ENCODE measurements around the gene TGM6. TPM values are rescaled to one million over a fixed set of nuclear protein-coding genes. Genes with fewer than 3 reads are reported as not detected.

The TGM6 gene
- not detected for total RNA-seq

DNA sequence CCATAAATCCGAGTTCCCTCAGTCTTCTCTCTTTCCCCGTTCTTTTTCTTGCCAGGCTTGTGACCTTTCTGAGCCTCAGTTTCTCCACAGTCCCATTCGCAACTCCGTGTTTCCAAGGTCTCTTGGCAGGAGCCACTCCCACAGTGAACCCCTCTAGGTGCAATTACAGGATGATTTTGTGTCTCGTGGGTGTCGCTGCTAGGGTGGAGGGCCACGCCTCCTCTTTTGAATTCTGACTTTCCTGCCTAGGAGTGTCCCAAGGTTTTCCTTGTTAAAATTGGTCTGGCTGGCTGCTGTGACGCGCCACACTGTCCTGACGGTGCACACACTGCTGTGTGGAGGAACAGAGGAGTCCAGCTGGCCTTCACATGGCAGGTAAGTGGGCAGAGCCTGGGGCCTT lies at the start of gene TGM6:
Gene TGM6, plus strand, starts transcription at position 301 of the 400 bp plus-strand sequence. Its CDS starts 68 bp downstream, at position 369.
- Mint-ChIP-seq H3K27me3 (peaks cover 39% of the 10 kb centered on the region), H3K4me3 (no peak within 1 kb of the TSS), H3K4me1 (peaks cover 20% of the 10 kb centered on the region), H3K9me3 (no peaks in the 10 kb centered on the region), H3K36me3 (no peaks in the 10 kb centered on the region), H3K27ac (no peak within 1 kb of the TSS)
- no peak for DNase-seq

DNA sequence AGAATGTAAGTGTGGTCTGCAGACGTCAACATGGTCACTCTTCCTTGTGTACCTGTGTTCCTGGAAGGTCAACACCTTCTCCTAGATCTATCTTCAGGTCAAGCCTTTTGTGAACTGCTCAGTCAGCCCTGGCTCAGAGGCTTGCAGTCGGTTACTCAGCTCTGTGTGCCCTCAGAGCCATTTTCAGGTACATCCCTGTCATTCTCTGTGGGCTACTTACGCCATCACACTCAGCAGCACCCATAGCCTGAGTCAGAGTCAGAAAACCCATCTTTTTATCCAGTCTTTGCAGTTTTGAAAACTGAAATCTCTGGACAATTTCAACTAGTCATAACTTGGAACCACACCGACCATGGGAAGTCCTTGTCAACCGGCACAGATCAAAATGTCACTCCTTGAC lies 49.6 kb upstream of the TGM6 start:
- H3K27me3 Mint-ChIP-seq = peaks cover 9% of the 10 kb centered on the region
- no peak overlapping the region for H3K27ac Mint-ChIP-seq
- H3K9me3 Mint-ChIP-seq = no peaks in the 10 kb centered on the region
- H3K36me3 Mint-ChIP-seq = no peaks in the 10 kb centered on the region
- H3K4me3 Mint-ChIP-seq = no peak overlapping the region
- H3K4me1 Mint-ChIP-seq = no peaks in the 10 kb centered on the region
- DNase-seq = no peak

DNA sequence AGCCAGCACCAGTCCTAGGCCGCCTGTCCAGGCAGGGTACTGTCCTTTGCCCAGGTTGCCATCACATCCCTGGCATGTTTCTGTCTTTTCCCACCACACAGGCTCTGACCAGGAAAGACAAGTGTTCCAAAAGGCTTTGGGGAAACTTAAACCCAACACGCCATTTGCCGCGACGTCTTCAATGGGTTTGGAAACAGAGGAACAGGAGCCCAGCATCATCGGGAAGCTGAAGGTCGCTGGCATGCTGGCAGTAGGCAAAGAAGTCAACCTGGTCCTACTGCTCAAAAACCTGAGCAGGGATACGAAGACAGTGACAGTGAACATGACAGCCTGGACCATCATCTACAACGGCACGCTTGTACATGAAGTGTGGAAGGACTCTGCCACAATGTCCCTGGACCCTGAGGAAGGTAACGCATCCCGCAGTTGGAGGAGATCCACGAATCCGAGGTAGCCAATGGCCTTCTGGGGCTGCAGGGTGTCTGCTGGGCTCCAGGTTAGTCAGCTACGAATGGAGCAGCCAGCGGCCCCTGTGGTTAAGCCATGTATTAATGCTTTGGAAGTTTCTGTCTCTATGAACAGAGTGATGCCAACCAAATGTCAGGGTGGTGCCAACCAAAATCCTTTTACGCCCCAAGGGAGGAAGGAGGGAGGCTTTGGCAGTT lies 48.7 kb upstream of the TGM6 start:
- no peak overlapping the region for H3K27ac Mint-ChIP-seq
- H3K4me3 Mint-ChIP-seq = no peak overlapping the region
- peaks cover 4% of the 10 kb centered on the region for H3K27me3 Mint-ChIP-seq
- DNase-seq = no peak
- no peaks in the 10 kb centered on the region for H3K4me1 Mint-ChIP-seq
- H3K36me3 Mint-ChIP-seq = no peaks in the 10 kb centered on the region
- H3K9me3 Mint-ChIP-seq = no peaks in the 10 kb centered on the region

DNA sequence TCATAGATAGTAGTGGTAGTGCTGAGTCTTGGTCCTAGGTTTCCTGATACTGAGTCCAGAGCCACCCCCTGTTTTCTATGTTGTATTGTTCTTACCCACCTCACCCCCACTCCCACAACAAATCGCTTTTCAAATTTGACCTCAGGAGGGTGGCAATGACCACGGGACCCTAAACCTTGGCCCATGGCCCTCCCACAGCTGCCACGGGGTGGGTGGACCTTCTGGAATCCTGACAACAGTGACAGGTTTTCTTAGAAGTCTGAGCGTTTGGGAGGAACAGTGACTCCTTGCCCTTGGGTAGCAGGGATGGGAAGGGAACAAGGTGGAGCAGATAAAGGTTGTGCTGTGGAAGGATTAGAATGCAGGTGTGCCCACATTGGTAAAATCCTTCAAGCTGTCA lies 48.0 kb upstream of the TGM6 start:
- Mint-ChIP-seq H3K4me3 (no peak overlapping the region), H3K9me3 (no peaks in the 10 kb centered on the region), H3K27ac (no peak overlapping the region), H3K36me3 (no peaks in the 10 kb centered on the region), H3K4me1 (no peaks in the 10 kb centered on the region), H3K27me3 (no peaks in the 10 kb centered on the region)
- DNase-seq = no peak

- H3K27me3 Mint-ChIP-seq = no peaks in the 10 kb centered on the region
- no peak for DNase-seq
- H3K36me3 Mint-ChIP-seq = no peaks in the 10 kb centered on the region
- no peaks in the 10 kb centered on the region for H3K4me1 Mint-ChIP-seq
- H3K4me3 Mint-ChIP-seq = no peak overlapping the region
- no peak overlapping the region for H3K27ac Mint-ChIP-seq
- H3K9me3 Mint-ChIP-seq = no peaks in the 10 kb centered on the region
These were observed 46.9 kb upstream of the TGM6 start for GRCh38 chr20:2333821-2334220.

DNA sequence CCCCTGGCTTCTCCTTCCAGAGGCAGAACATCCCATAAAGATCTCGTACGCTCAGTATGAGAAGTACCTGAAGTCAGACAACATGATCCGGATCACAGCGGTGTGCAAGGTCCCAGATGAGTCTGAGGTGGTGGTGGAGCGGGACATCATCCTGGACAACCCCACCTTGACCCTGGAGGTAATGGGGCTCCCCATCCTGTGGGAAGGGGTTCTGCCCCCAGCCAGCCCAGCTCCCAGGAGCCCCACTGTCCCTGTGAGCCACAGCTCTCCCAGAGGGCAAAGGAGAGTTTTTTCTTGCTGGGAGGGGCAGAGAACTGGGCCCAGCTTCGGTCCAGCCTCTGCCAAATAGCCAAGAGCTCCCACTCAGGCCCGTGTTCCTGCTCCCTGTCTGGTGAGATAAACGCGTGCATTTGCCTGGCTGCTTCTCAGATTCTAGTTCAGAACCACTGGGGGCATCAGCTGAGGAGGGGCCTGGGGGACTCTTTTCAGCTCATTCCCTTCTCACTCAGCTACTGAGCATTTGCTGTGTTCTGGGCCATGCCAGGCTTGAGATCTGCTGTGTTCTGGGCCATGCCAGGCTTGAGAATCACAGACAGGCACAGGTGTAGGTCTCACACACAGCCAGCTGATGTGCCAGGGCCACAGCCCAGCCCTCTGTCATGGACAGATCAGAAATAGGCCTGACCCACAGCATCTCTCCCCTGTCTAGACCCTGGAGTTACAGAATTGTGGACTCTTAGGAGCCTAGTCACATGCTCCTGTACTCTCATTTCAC lies 45.4 kb upstream of the TGM6 start:
- no peaks in the 10 kb centered on the region for H3K4me1 Mint-ChIP-seq
- no peak overlapping the region for H3K27ac Mint-ChIP-seq
- DNase-seq = no peak
- no peaks in the 10 kb centered on the region for H3K9me3 Mint-ChIP-seq
- H3K36me3 Mint-ChIP-seq = no peaks in the 10 kb centered on the region
- H3K27me3 Mint-ChIP-seq = no peaks in the 10 kb centered on the region
- H3K4me3 Mint-ChIP-seq = no peak overlapping the region

DNA sequence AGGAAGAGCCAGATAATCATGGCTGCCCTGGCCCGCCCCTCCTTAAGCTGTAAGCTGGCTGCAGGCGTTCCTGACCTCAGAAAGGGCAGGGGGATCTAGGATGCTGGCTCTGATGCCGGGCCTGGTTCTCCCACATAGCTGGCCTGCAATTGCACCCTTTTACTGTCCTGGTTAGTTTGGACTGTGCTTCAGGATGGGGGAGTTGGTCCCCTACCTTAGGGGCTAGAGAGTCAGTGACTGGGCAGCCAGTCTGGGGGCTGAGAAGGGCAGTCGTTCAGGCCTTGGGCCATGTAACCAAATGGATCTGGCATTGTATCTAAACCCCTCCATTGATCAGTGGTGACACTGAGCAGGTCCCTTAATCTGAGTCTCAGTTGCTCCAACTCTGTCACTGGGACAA lies 44.2 kb upstream of the TGM6 start:
- no peaks in the 10 kb centered on the region for H3K9me3 Mint-ChIP-seq
- no peaks in the 10 kb centered on the region for H3K36me3 Mint-ChIP-seq
- DNase-seq = no peak
- H3K4me3 Mint-ChIP-seq = no peak overlapping the region
- H3K27ac Mint-ChIP-seq = no peak overlapping the region
- H3K27me3 Mint-ChIP-seq = no peaks in the 10 kb centered on the region
- H3K4me1 Mint-ChIP-seq = no peaks in the 10 kb centered on the region

GRCh38 chr20:2337142-2337541 lies 43.6 kb upstream of the TGM6 start:
- Mint-ChIP-seq H3K36me3 (no peaks in the 10 kb centered on the region), H3K27ac (no peak overlapping the region), H3K4me3 (no peak overlapping the region)

GRCh38 chr20:2338411-2339066 lies 42.2 kb upstream of the TGM6 start:
- no peaks in the 10 kb centered on the region for H3K27me3 Mint-ChIP-seq
- DNase-seq = no peak
- no peaks in the 10 kb centered on the region for H3K9me3 Mint-ChIP-seq
- no peak overlapping the region for H3K4me3 Mint-ChIP-seq
- no peaks in the 10 kb centered on the region for H3K4me1 Mint-ChIP-seq
- no peak overlapping the region for H3K27ac Mint-ChIP-seq
- no peaks in the 10 kb centered on the region for H3K36me3 Mint-ChIP-seq

More at GRCh38 chr20:2337142-2337541, 43.6 kb upstream of the TGM6 start:
- no peak for DNase-seq
- Mint-ChIP-seq H3K9me3 (no peaks in the 10 kb centered on the region), H3K4me1 (no peaks in the 10 kb centered on the region), H3K27me3 (no peaks in the 10 kb centered on the region)

DNA sequence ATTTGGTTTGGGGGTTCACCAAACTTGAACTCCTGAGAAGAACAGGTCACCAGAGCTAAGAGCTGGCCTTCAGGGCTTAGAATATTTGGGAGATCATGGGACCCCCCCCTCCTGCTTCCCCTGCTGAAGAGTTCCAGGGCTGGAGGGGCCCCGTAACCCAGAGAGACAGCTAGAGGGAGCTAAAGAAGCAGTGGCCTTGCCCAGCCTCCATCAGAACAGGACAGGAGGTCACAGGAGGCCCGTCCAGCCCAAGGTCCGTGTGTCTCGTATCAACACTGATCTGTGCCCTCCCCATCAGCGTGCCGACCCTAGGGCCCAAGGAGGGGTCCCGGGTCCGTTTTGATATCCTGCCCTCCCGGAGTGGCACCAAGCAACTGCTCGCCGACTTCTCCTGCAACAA lies 40.6 kb upstream of the TGM6 start:
- H3K4me1 Mint-ChIP-seq = no peaks in the 10 kb centered on the region
- no peaks in the 10 kb centered on the region for H3K27me3 Mint-ChIP-seq
- no peaks in the 10 kb centered on the region for H3K9me3 Mint-ChIP-seq
- no peak for DNase-seq
- no peak overlapping the region for H3K27ac Mint-ChIP-seq
- no peak overlapping the region for H3K4me3 Mint-ChIP-seq
- no peaks in the 10 kb centered on the region for H3K36me3 Mint-ChIP-seq

- H3K4me3 Mint-ChIP-seq = no peak overlapping the region
- no peak overlapping the region for H3K27ac Mint-ChIP-seq
- H3K36me3 Mint-ChIP-seq = no peaks in the 10 kb centered on the region
- no peaks in the 10 kb centered on the region for H3K4me1 Mint-ChIP-seq
- no peak for DNase-seq
- no peaks in the 10 kb centered on the region for H3K9me3 Mint-ChIP-seq
- H3K27me3 Mint-ChIP-seq = no peaks in the 10 kb centered on the region
These were observed 39.9 kb upstream of the TGM6 start for GRCh38 chr20:2340823-2341222.

- no peaks in the 10 kb centered on the region for H3K27me3 Mint-ChIP-seq
- no peaks in the 10 kb centered on the region for H3K9me3 Mint-ChIP-seq
- no peaks in the 10 kb centered on the region for H3K4me1 Mint-ChIP-seq
- no peaks in the 10 kb centered on the region for H3K36me3 Mint-ChIP-seq
- no peak for DNase-seq
- no peak overlapping the region for H3K4me3 Mint-ChIP-seq
- H3K27ac Mint-ChIP-seq = no peak overlapping the region
These were observed 39.4 kb upstream of the TGM6 start for GRCh38 chr20:2341336-2341735.

DNA sequence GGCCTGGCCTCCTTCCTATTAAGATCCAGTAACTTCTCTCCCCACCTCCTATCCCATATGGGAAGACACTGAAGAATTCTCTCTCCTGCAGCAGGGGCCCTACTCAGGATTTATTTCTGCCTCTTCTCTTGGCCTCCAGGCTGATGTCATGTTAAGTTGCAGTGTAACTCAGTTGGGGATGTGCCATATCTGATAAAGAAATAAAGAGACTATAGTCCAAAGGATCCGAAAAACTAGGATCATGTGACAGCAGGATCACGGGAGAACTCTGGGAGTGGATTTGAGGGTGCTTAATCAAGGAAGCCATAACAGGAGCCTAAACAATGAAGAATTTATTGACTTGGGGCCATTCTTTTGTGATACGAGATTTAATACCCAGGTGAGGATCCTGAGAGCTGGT lies 38.5 kb upstream of the TGM6 start:
- Mint-ChIP-seq H3K4me3 (no peak overlapping the region), H3K27ac (no peak overlapping the region), H3K4me1 (no peaks in the 10 kb centered on the region), H3K27me3 (peaks cover 2% of the 10 kb centered on the region), H3K9me3 (no peaks in the 10 kb centered on the region), H3K36me3 (no peaks in the 10 kb centered on the region)
- DNase-seq = no peak

DNA sequence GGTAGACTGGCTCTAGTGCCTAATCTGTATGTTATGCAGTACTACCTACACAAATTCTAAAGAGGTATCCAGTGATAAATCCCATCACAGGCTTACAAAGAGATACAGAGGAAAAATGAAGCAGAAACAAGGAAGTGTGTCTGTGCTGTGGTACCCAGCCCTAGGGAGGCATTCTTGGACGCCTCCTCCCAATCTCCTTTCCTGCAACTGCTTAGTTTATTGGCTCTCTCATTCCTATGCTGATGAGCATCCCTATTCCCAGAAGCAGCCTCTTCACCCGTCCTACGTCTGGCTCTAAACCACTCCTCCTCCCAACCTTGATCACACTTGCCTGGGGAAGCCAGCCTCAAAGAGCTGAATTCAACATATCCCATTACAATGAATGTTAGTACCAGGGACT lies 34.5 kb upstream of the TGM6 start:
- no peak for DNase-seq
- H3K27ac Mint-ChIP-seq = no peak overlapping the region
- peaks cover 8% of the 10 kb centered on the region for H3K27me3 Mint-ChIP-seq
- no peaks in the 10 kb centered on the region for H3K4me1 Mint-ChIP-seq
- H3K36me3 Mint-ChIP-seq = no peaks in the 10 kb centered on the region
- no peak overlapping the region for H3K4me3 Mint-ChIP-seq
- H3K9me3 Mint-ChIP-seq = no peaks in the 10 kb centered on the region

DNA sequence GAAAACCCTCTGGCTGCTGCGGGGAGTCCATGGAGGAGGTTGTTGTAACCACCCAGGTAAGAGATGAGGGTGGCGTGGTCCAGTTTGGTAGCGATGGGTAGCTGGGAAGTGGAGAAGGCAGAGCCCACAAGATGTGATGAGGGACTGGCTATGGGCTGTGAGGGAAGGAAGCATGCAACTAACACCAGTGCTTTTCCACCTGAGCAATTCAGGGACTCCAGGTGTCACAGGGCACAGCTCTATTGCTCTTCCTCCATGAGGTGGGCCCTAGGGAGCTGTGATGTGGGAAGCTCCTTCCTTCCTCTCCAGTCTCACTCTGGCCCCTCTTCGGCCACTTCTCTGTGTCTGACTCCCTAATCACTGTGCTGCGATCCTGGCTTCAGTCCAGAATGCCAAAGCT lies 32.4 kb upstream of the TGM6 start:
- Mint-ChIP-seq H3K27me3 (peaks cover 17% of the 10 kb centered on the region), H3K4me1 (no peaks in the 10 kb centered on the region), H3K9me3 (no peaks in the 10 kb centered on the region), H3K4me3 (no peak overlapping the region), H3K36me3 (no peaks in the 10 kb centered on the region), H3K27ac (no peak overlapping the region)
- DNase-seq = no peak

DNA sequence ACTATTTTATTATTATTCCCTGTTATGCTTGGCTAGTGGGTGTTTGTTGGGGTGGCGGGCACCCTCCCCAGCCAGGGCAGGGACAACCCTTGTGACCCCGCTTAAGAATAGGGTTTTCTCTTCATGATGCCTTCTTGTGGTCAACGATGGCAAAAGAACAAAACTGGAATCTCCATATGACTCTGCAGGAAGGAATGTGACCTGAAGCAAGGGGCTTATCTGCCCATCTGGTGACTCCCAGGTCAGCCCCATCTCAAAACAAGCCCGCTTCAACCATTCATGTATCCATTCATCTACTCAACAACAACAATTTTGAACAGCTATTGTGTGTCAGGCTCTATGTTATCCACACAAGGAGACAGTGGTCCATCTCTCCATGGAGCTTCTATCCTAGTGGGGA lies 30.9 kb upstream of the TGM6 start:
- no peaks in the 10 kb centered on the region for H3K4me1 Mint-ChIP-seq
- H3K9me3 Mint-ChIP-seq = no peaks in the 10 kb centered on the region
- H3K27ac Mint-ChIP-seq = no peak overlapping the region
- DNase-seq = no peak
- peaks cover 28% of the 10 kb centered on the region for H3K27me3 Mint-ChIP-seq
- no peaks in the 10 kb centered on the region for H3K36me3 Mint-ChIP-seq
- H3K4me3 Mint-ChIP-seq = no peak overlapping the region

All from activated naive CD8-positive, alpha-beta T cell treated with anti-CD3 and anti-CD28 coated beads for 36 hours (primary cell).